PC-3 (cell line): ENCODE data around the gene CRTC2. TPM values are rescaled to one million over a fixed set of nuclear protein-coding genes. Genes with fewer than 3 reads are reported as not detected.

Experiments
- ATAC-seq: fragments of 200-7000 bp; cut with Tn5 transposase; 2 replicates; pipeline ENCODE4 v1.9.1; 2020; ENCODE audit warnings: mild to moderate bottlenecking, moderate library complexity
- BruUV-seq: library from RNA; stranded (reverse); fragments of 400-500 nt; replicated peaks from 2 replicates; lab custom pipeline; 2021; lab: Mats Ljungman, UMichigan
- CTCF ChIA-PET: fragments of 300-600 bp; sonication (Branson Sonifier 250); formaldehyde crosslinking; loops from one replicate; lab custom pipeline; 2022; ENCODE audit warnings: antibody characterized with exemption; lab: Charles Lee
- POLR2A ChIA-PET: fragments of 300-600 bp; sonication (Branson Sonifier 250); formaldehyde crosslinking; loops from one replicate; lab custom pipeline; 2022; ENCODE audit warnings: antibody characterized with exemption; ENCODE audit not compliant: unreplicated experiment; lab: Charles Lee
- DNase-seq: peaks from one replicate; pipeline ENCODE4 v3.0.0-alpha.2; 2015
- H2AFZ ChIP-seq: fragments of 300-600 bp; sonication (generic); 2 replicates; pipeline ENCODE4 v1.6.0; 2016; ENCODE audit warnings: antibody characterized with exemption, low read length
- H3F3A ChIP-seq: fragments of 300-600 bp; sonication (generic); one replicate; pipeline ENCODE4 v1.6.0; 2017; ENCODE audit warnings: antibody characterized with exemption, low read length, control low read depth, mild to moderate bottlenecking; ENCODE audit not compliant: unreplicated experiment
- H3K27ac ChIP-seq: fragments of 300-600 bp; sonication (generic); 2 replicates; pipeline ENCODE4 v1.5.1; 2016; ENCODE audit warnings: mild to moderate bottlenecking, low read length
- H3K27me3 ChIP-seq: fragments of 300-600 bp; sonication (generic); 2 replicates; pipeline ENCODE4 v1.6.1; 2016; ENCODE audit warnings: low read length, mixed read lengths
- H3K36me3 ChIP-seq: fragments of 300-600 bp; sonication (generic); 2 replicates; pipeline ENCODE4 v1.6.1; 2016; ENCODE audit warnings: low read depth, mixed run types, low read length, mixed read lengths
- H3K4me1 ChIP-seq: fragments of 300-600 bp; sonication (generic); 2 replicates; pipeline ENCODE4 v1.5.1; 2016; ENCODE audit warnings: low read length; ENCODE audit not compliant: insufficient read depth
- H3K4me2 ChIP-seq: fragments of 300-600 bp; sonication (generic); 2 replicates; pipeline ENCODE4 v1.6.0; 2016; ENCODE audit warnings: low read length
- H3K4me3 ChIP-seq: fragments of 300-600 bp; sonication (generic); 2 replicates; pipeline ENCODE4 v1.5.1; 2016; ENCODE audit warnings: mild to moderate bottlenecking, low read length, mixed read lengths
- H3K79me2 ChIP-seq: fragments of 300-600 bp; sonication (generic); 2 replicates; pipeline ENCODE4 v1.6.1; 2017; ENCODE audit warnings: low read length, mixed read lengths
- H3K9ac ChIP-seq: fragments of 300-600 bp; sonication (generic); 2 replicates; pipeline ENCODE4 v1.6.0; 2016; ENCODE audit warnings: mild to moderate bottlenecking, low read length
- H3K9me2 ChIP-seq: fragments of 300-600 bp; sonication (generic); replicated peaks from 2 replicates; pipeline ENCODE4 v1.6.1; 2016; ENCODE audit warnings: mixed run types, low read length, mixed read lengths
- H3K9me3 ChIP-seq: fragments of 300-600 bp; sonication (generic); 2 replicates; pipeline ENCODE4 v1.6.1; 2016; ENCODE audit warnings: low read length, mixed read lengths
- H4K20me1 ChIP-seq: fragments of 300-600 bp; sonication (generic); 2 replicates; pipeline ENCODE4 v1.6.1; 2016; ENCODE audit warnings: low read length, mixed read lengths
- CTCF ChIP-seq: fragments of 300-600 bp; sonication (generic); conservative IDR thresholded peaks from 2 replicates; pipeline ENCODE4 v1.5.1; 2017; ENCODE audit warnings: antibody characterized with exemption, low read depth, mild to moderate bottlenecking, low read length
- EZH2 ChIP-seq: fragments of 300-600 bp; sonication (generic); IDR thresholded peaks from one replicate; pipeline ENCODE4 v1.6.1; 2017; ENCODE audit warnings: antibody characterized with exemption, mild to moderate bottlenecking, low read length; ENCODE audit not compliant: unreplicated experiment
- EZH2phosphoT487 ChIP-seq: fragments of 300-600 bp; sonication (generic); IDR thresholded peaks from 2 replicates; pipeline ENCODE4 v1.6.1; 2018; ENCODE audit warnings: mild to moderate bottlenecking, antibody characterized with exemption, low read length, borderline replicate concordance
- intact Hi-C: fragments of 100-400 bp; cut with micrococcal nuclease; formaldehyde crosslinking; loops from 2 replicates; pipeline ENCODE4 v1.9.0; 2023
- total RNA-seq: library from RNA; depleted of rRNA; stranded (reverse); fragments of >200 nt; gene quantifications from 2 replicates; pipeline ENCODE4 v1.2.3, GENCODE V29; 2014

The CRTC2 gene
- total RNA-seq, 1 experiment from 2014 or later = 21.0 TPM

- peak overlapping the region; percentile 81 for H3K27ac ChIP-seq
- no peaks in the 10 kb centered on the region for H3K9me2 ChIP-seq
- H3K4me2 ChIP-seq = peak overlapping the region; percentile 93
- H3K9me3 ChIP-seq = no peaks in the 10 kb centered on the region
- H4K20me1 ChIP-seq = no peaks in the 10 kb centered on the region
- H3K4me3 ChIP-seq = peak overlapping the region; percentile 71
- H3K27me3 ChIP-seq = no peaks in the 10 kb centered on the region
- BruUV-seq = no TSS peak
- DNase-seq (no peak), ATAC-seq (no peak)
- peak overlapping the region; percentile 80 for H2AFZ ChIP-seq
- ChIA-PET POLR2A (interaction anchor here (2.2 kb wide), 1 partner anchor 9 kb away, joined by 13 read pairs; the partner anchor contains the start of gene JTB), CTCF (interaction anchor here (1.5 kb wide), 1 partner anchor 18 kb away, joined by 7 read pairs; the partner anchor contains the start of gene RAB13)
- peaks cover 39% of the 10 kb centered on the region for H3K79me2 ChIP-seq
- H3K9ac ChIP-seq = peak overlapping the region; percentile 77
- intact Hi-C loops = loop anchor here (1.0 kb wide), 1 partner anchor 9 kb away; the partner anchor contains the start of gene JTB
- TF ChIP-seq EZH2 (no peak), CTCF (no peak), EZH2phosphoT487 (no peak)
- peaks cover 3% of the 10 kb centered on the region; the same call in 1 of the 2 replicates for H3K36me3 ChIP-seq
- H3F3A ChIP-seq = no peaks in the 10 kb centered on the region
- peaks cover 24% of the 10 kb centered on the region for H3K4me1 ChIP-seq
Measured at GRCh38 chr1:153968408-153968807, 10.0 kb upstream of the CRTC2 start.

- peak; percentile 3; the same call in 1 of the 2 replicates for ATAC-seq
- H3K27ac ChIP-seq = peak overlapping the region; percentile 81
- no peaks in the 10 kb centered on the region for H4K20me1 ChIP-seq
- intact Hi-C loops = loop anchor here (1.0 kb wide), 2 partner anchors 9 to 18 kb away; partner anchors contain the start of genes JTB and RAB13
- peak; percentile 52 for DNase-seq
- POLR2A ChIA-PET = interaction anchor here (0.6 to 2.2 kb wide), 3 partner anchors 10 to 1931 kb away, joined by 4 to 13 read pairs (median 8); partner anchors contain the start of gene JTB
- H3K4me3 ChIP-seq = peak overlapping the region; percentile 71
- no TSS peak for BruUV-seq
- no peaks in the 10 kb centered on the region for H3F3A ChIP-seq
- peaks cover 25% of the 10 kb centered on the region for H3K4me1 ChIP-seq
- H3K79me2 ChIP-seq = peaks cover 41% of the 10 kb centered on the region
- peak overlapping the region; percentile 93 for H3K4me2 ChIP-seq
- CTCF ChIA-PET = interaction anchor here (1.5 to 1.6 kb wide), 2 partner anchors 10 to 19 kb away, joined by 5 to 7 read pairs; partner anchors contain the start of genes JTB and RAB13
- peak overlapping the region; percentile 77 for H3K9ac ChIP-seq
- H3K9me2 ChIP-seq = no peaks in the 10 kb centered on the region
- H3K27me3 ChIP-seq = no peaks in the 10 kb centered on the region
- H3K36me3 ChIP-seq = no peaks in the 10 kb centered on the region
- H3K9me3 ChIP-seq = no peaks in the 10 kb centered on the region
- H2AFZ ChIP-seq = peak overlapping the region; percentile 80
- no peak for TF ChIP-seq CTCF
- TF ChIP-seq EZH2phosphoT487 = no peak
- no peak for TF ChIP-seq EZH2
Measured at GRCh38 chr1:153968000-153968363, 9.6 kb upstream of the CRTC2 start.
